HuH-7.5 (cell line): ENCODE measurements around the gene HAAO.

Experiments
- DNase-seq: peaks from one replicate; pipeline ENCODE4 v3.0.0; 2011; ENCODE audit warnings: low spot score

HAAO gene

GRCh38 chr2:42793334-42794270, 1.2 kb upstream of the HAAO start:
- peak; percentile 36 for DNase-seq

GRCh38 chr2:42792087-42792582, 248 bp downstream of the HAAO start:
- no peak for DNase-seq

GRCh38 chr2:42791606-42792005, 777 bp downstream of the HAAO start:
- no peak for DNase-seq

GRCh38 chr2:42789751-42790150, 2.6 kb downstream of the HAAO start:
- no peak for DNase-seq

- DNase-seq: no peak
These were observed 3.5 kb downstream of the HAAO start for GRCh38 chr2:42788882-42789281.

- no peak for DNase-seq
These were observed 3.9 kb downstream of the HAAO start for GRCh38 chr2:42788478-42788793.

- no peak for DNase-seq
These were observed 4.5 kb downstream of the HAAO start for GRCh38 chr2:42787788-42788477.

- DNase-seq: no peak
These were observed 5.0 kb downstream of the HAAO start for GRCh38 chr2:42787424-42787787.

GRCh38 chr2:42786561-42787345, 5.6 kb downstream of the HAAO start:
- no peak for DNase-seq

GRCh38 chr2:42784204-42784880, 8.0 kb downstream of the HAAO start:
- DNase-seq: no peak

- DNase-seq: no peak
These were observed 8.9 kb downstream of the HAAO start for GRCh38 chr2:42783511-42783910.

- no peak for DNase-seq
These were observed 11.2 kb downstream of the HAAO start for GRCh38 chr2:42781181-42781580.

GRCh38 chr2:42777883-42778805, 14.2 kb downstream of the HAAO start:
- no peak for DNase-seq

- DNase-seq: no peak
These were observed 16.6 kb downstream of the HAAO start for GRCh38 chr2:42775810-42776209.

GRCh38 chr2:42775186-42775585, 17.2 kb downstream of the HAAO start:
- DNase-seq: no peak

- DNase-seq: no peak
These were observed 20.7 kb downstream of the HAAO start for GRCh38 chr2:42771546-42772153.

- DNase-seq: peak; percentile 67
These were observed 21.9 kb downstream of the HAAO start for GRCh38 chr2:42770288-42771131.

- no peak for DNase-seq
These were observed 22.6 kb downstream of the HAAO start for GRCh38 chr2:42769583-42770287.

GRCh38 chr2:42768706-42769256, 23.6 kb downstream of the HAAO start:
- DNase-seq: no peak
